GM18861 (cell line): ENCODE data around the gene YWHAH.
A peak's percentile ranks its signal among the peaks of the same experiment; 100 is the strongest.

Experiments
- ATAC-seq: cut with Tn5 transposase; IDR thresholded peaks from one replicate; pipeline ENCODE4 v1.9.1; 2021; ENCODE audit not compliant: unreplicated experiment

The YWHAH gene

GRCh38 chr22:31948002-31948401 lies 3.7 kb downstream of the YWHAH start:
- ATAC-seq: no peak

GRCh38 chr22:31950226-31950625 lies 5.9 kb downstream of the YWHAH start:
- ATAC-seq: no peak

- ATAC-seq: no peak
These were observed 7.1 kb downstream of the YWHAH start for GRCh38 chr22:31951194-31952093.

GRCh38 chr22:31952094-31952401 lies 7.7 kb downstream of the YWHAH start:
- ATAC-seq: no peak

GRCh38 chr22:31952472-31952871 lies 8.1 kb downstream of the YWHAH start:
- no peak for ATAC-seq

GRCh38 chr22:31953261-31953660 lies 8.9 kb downstream of the YWHAH start:
- ATAC-seq: no peak

GRCh38 chr22:31954535-31955523 lies 10.5 kb downstream of the YWHAH start:
- ATAC-seq: no peak

- no peak for ATAC-seq
These were observed 12.0 kb downstream of the YWHAH start for GRCh38 chr22:31956360-31956759.

- ATAC-seq: no peak
These were observed 13.7 kb downstream of the YWHAH start for GRCh38 chr22:31957970-31958594.

GRCh38 chr22:31958625-31959239 lies 14.4 kb downstream of the YWHAH start:
- no peak for ATAC-seq

GRCh38 chr22:31960767-31961166 lies 16.4 kb downstream of the YWHAH start:
- ATAC-seq: no peak

GRCh38 chr22:31962387-31963125 lies 18.2 kb downstream of the YWHAH start:
- no peak for ATAC-seq

GRCh38 chr22:31968022-31968421 lies 23.7 kb downstream of the YWHAH start:
- no peak for ATAC-seq

- peak; percentile 59 for ATAC-seq
These were observed 25.6 kb downstream of the YWHAH start for GRCh38 chr22:31969789-31970489.

GRCh38 chr22:31970490-31971444 lies 26.4 kb downstream of the YWHAH start:
- no peak for ATAC-seq

GRCh38 chr22:31972180-31972579 lies 27.8 kb downstream of the YWHAH start:
- ATAC-seq: no peak

GRCh38 chr22:31973739-31974138 lies 29.4 kb downstream of the YWHAH start:
- ATAC-seq: no peak

- ATAC-seq: no peak
These were observed 33.0 kb downstream of the YWHAH start for GRCh38 chr22:31977141-31977841.
